Measurements from ENCODE around the gene SIK3. TPM values are rescaled to one million over a fixed set of nuclear protein-coding genes. Genes with fewer than 3 reads are reported as not detected.

Gene SIK3
- total RNA-seq, 1 experiment from 2014 or later, result 31.4 TPM

GRCh38 chr11:117087446-117087845, 10.8 kb downstream of the SIK3 start:
- H2BK20ac ChIP-seq (ENCODE audit: low read depth, low read length, poor library complexity, severe bottlenecking), result no peak overlapping the region
- H3T11ph ChIP-seq (ENCODE audit: low read length), result no peak overlapping the region
- H4K8ac ChIP-seq (replicated peaks; ENCODE audit: insufficient read length, low read depth, low read length), result no peak overlapping the region
- H3K9me3 ChIP-seq (ENCODE audit: control insufficient read depth, low read depth, low read length), result no peaks in the 10 kb centered on the region
- no peak overlapping the region for H2AK5ac ChIP-seq (ENCODE audit: insufficient read length, low read length)
- peaks cover 21 to 24% of the 10 kb centered on the region in 2 experiments for H3K4me1 Mint-ChIP-seq
- no peak overlapping the region for H3K4me3 Mint-ChIP-seq
- no peak overlapping the region for H3K27ac ChIP-seq (ENCODE audit: insufficient read length, low read depth, low read length)
- peaks cover 7 to 14% (median 7%) of the 10 kb centered on the region in 3 experiments for H3K36me3 Mint-ChIP-seq (ENCODE audit: insufficient read depth in 1 of 3, low read depth in 3 of 3)
- H3K79me2 ChIP-seq (ENCODE audit: insufficient read depth, low read length), result peaks cover 23% of the 10 kb centered on the region; the same call in 1 of the 2 replicates
- no peak overlapping the region for H3K9ac ChIP-seq (ENCODE audit: extremely low read depth, insufficient read length, low read length)
- no peak overlapping the region for H4K5ac ChIP-seq (ENCODE audit: insufficient read length, low read depth, low read length)
- H4K20me1 ChIP-seq (ENCODE audit: control insufficient read depth, insufficient read depth, insufficient read length), result no peaks in the 10 kb centered on the region
- no peak overlapping the region for H3K4ac ChIP-seq (ENCODE audit: low read depth, low read length)
- H3K9me3 Mint-ChIP-seq, result no peaks in the 10 kb centered on the region
- H3K27me3 ChIP-seq (ENCODE audit: insufficient read depth, low read length), result no peaks in the 10 kb centered on the region
- H3K4me2 ChIP-seq (ENCODE audit: insufficient read depth, insufficient read length, low read length), result no peak overlapping the region
- no peak overlapping the region for H3K14ac ChIP-seq (ENCODE audit: insufficient read depth, low read length)
- H3K23me2 ChIP-seq (ENCODE audit: insufficient read length, low read depth, low read length, poor library complexity, severe bottlenecking), result no peaks in the 10 kb centered on the region
- WGBS (ENCODE audit: extremely low coverage, insufficient read length, low lambda C conversion rate), result no CpG with 5 or more reads among the region's 3 CpGs
- H3K23ac ChIP-seq (ENCODE audit: insufficient read length, low read depth, low read length), result no peak overlapping the region
- no peak overlapping the region for H2BK120ac ChIP-seq (ENCODE audit: low read depth, low read length, poor library complexity, severe bottlenecking)
- no peak overlapping the region for H3K56ac ChIP-seq (ENCODE audit: insufficient read length, low read depth, low read length)
- 0 out of 2 replicates have a peak, but pooled peaks cover 2% of the 10 kb centered on the region for H3K4me1 ChIP-seq (ENCODE audit: insufficient read depth, low read length)
- no peak overlapping the region for H2AFZ ChIP-seq (ENCODE audit: low read length)
- no peak overlapping the region for H2BK15ac ChIP-seq (ENCODE audit: low read depth, low read length)
- no peak overlapping the region for H2BK5ac ChIP-seq (ENCODE audit: insufficient read length, low read length)
- no peak overlapping the region for H4K91ac ChIP-seq (ENCODE audit: insufficient read length, low read depth, low read length)
- no peaks in the 10 kb centered on the region for H3K27me3 Mint-ChIP-seq (ENCODE audit: low read depth)
- no peak overlapping the region for H2BK12ac ChIP-seq (ENCODE audit: insufficient read length, low read depth, low read length)
- DNase-seq, result no peak
- H3K18ac ChIP-seq (ENCODE audit: insufficient read length, low read depth, low read length), result no peak overlapping the region
- peaks cover 13% of the 10 kb centered on the region for H3K79me1 ChIP-seq (ENCODE audit: insufficient read depth, low read depth, low read length, poor library complexity, severe bottlenecking)
- no peak for TF ChIP-seq CTCF (conservative IDR thresholded peaks at IDR 0.05)
- H3K27ac Mint-ChIP-seq, result peak overlapping the region in 2 of 3 experiments; percentile 8 to 30; a peak in 1 of 7 replicates
